ENCODE results near the gene MRO. TPM values are rescaled to one million over a fixed set of nuclear protein-coding genes. Genes with fewer than 3 reads are reported as not detected.
"Not testable (repeated sequence)": the region's sequence is repeated elsewhere in the genome, so short reads cannot be mapped to it uniquely, and the experiment has no call there.

MRO gene
- total and polyA plus RNA-seq, 8 donors = 0.26 to 0.86 (median 0.39) TPM

DNA sequence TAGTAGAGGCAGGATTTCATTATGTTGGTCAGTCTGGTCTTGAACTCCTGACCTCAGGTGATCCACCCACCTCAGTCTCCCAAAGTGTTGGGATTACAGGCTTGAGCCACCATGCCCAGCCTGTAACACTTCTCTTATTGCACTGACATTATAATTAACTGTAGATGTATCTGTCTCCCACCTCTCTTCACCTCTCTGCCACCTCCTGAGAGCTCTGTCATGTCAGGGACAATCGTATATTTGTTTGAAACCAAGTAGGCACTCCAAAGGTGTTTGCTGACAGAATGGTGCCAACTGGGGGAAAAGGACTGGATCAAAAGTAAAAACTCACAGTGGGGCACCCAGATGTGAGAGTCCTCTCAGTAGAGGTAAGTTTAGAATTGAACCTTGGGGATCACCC lies 41.8 kb upstream of the MRO start:
- no peak for DNase-seq
- H3K27ac ChIP-seq = peak overlapping the region in 1 of 2 donors; percentile 85

DNA sequence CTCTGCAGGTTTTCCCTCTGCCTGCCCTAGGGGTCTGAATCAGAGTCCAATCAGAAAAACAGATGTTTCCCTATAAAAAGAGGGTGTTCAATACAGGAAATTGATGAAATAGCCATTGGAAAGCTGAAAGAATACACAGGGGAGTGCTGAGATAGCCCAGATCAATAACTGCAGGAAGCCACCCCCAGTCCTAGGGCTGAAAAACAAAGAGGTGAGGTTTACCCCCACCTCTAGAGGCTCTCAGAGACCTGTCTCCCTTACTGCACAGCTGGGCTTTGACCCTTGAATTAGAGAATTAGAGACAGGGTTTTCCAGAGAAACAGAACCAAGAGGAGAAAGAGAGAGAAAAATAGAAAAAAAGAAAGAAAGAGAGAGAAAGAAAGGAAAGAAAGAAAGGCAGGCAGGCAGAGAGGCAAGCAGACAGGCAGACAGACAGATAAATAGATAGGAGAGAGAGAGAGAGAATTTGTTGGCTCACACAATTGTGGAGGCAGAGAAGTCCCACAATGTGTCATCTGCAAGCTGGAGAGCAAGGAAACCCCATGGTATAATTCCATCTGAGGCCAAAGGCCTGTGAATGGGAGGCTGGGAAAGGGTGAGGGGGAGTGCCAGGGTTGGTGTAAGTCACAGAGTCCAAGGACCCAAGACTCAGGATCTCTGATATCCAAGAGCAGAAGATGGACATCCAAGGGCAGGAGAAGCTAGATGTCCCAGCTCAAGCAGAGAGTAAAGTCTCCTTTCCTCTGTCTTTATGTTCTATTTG lies 40.2 kb upstream of the MRO start:
- peaks cover 0 to 21% of the 10 kb centered on the region in 2 donors for H3K4me1 ChIP-seq
- intact Hi-C loops (cut with DNase I) = no loop called here
- ATAC-seq = no peak

More for the DNA sequence above, 41.8 kb upstream of the MRO start:
- no peak for TF ChIP-seq CTCF (IDR thresholded peaks at IDR 0.05)
- intact Hi-C loops (cut with DNase I) = no loop called here
- Histone ChIP-seq H3K4me1 (peaks cover 0 to 18% of the 10 kb centered on the region in 2 donors), H3K9me3 (no peaks in the 10 kb centered on the region), H3K4me3 (no peak overlapping the region), H3K27me3 (no peaks in the 10 kb centered on the region), H3K36me3 (no peaks in the 10 kb centered on the region)
- no peak for ATAC-seq

DNA sequence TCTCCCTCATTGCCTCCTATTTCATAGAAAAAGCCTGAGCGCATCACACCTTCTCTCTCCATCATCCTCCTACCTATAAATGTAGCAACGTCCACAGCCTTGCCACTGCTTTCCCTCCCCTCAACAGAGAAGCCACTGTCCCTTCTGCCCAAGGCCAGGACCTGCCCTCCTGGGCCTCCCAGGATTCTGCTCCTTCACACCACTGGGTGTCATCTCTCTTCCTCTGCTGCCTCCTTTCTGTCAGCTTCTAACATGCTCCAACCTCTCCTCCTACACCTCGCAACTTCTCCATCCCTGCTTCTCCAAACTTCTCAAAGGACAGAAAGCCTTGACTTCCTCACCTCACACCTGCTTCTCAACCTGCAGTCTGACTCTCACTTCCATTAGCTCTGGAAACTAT lies 37.9 kb upstream of the MRO start:
- no peak for ATAC-seq
- Histone ChIP-seq H3K36me3 (no peaks in the 10 kb centered on the region), H3K4me1 (peaks cover 0 to 31% of the 10 kb centered on the region in 2 donors), H3K27ac (no peak overlapping the region), H3K4me3 (no peak overlapping the region), H3K9me3 (no peaks in the 10 kb centered on the region), H3K27me3 (no peaks in the 10 kb centered on the region)
- no peak for TF ChIP-seq CTCF (IDR thresholded peaks at IDR 0.05)
- no peak for DNase-seq
- intact Hi-C loops (cut with DNase I) = no loop called here

More for the DNA sequence above, 40.2 kb upstream of the MRO start:
- no peaks in the 10 kb centered on the region for H3K27me3 ChIP-seq
- no peak for DNase-seq
- no peak overlapping the region for H3K27ac ChIP-seq
- no peak for TF ChIP-seq CTCF (IDR thresholded peaks at IDR 0.05)
- no peaks in the 10 kb centered on the region for H3K9me3 ChIP-seq
- H3K36me3 ChIP-seq = no peaks in the 10 kb centered on the region
- H3K4me3 ChIP-seq = no peak overlapping the region

DNA sequence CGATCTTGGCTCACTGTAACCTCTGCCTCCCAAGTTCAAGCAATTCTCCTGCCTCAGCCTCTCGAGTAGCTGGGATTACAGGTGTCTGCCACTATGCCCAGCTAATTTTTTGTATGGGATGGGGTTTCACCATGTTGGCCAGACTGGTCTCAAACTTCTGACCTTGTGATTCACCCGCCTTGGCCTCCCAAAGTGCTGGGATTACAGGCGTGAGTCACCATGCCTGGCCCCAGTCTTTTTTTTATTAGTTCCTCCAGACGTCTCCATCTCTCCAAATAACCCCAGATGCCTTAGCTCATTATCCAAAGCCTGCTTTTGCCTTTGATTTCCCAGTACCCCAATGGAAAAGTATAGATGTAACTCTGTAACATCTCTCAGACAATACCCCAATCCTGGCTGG lies 37.4 kb upstream of the MRO start:
- H3K4me3 ChIP-seq; DNase-seq; H3K36me3 ChIP-seq; H3K27me3 ChIP-seq; H3K9me3 ChIP-seq; H3K27ac ChIP-seq; intact Hi-C loops (cut with DNase I); ATAC-seq: not testable (repeated sequence)
- peaks cover 0 to 25% of the 10 kb centered on the region in 2 donors for H3K4me1 ChIP-seq

- no peak for DNase-seq
- no peaks in the 10 kb centered on the region for H3K27me3 ChIP-seq
- no peaks in the 10 kb centered on the region for H3K9me3 ChIP-seq
- ATAC-seq = no peak
- intact Hi-C loops (cut with DNase I) = no loop called here
- H3K4me3 ChIP-seq = no peak overlapping the region
- peaks cover 0 to 17% of the 10 kb centered on the region in 2 donors for H3K4me1 ChIP-seq
- no peaks in the 10 kb centered on the region for H3K36me3 ChIP-seq
- H3K27ac ChIP-seq = no peak overlapping the region
- no peak for TF ChIP-seq CTCF (IDR thresholded peaks at IDR 0.05)
Measured at GRCh38 chr18:50855976-50856757, 36.4 kb upstream of the MRO start.

Measured in left lung (tissue), 10 donors.